Hepatocyte (in vitro differentiated cells): ENCODE measurements around the gene SCARF1.

Experiments
- CTCF ChIP-seq: fragments of 200-600 bp; sonication (generic); IDR thresholded peaks from 2 replicates; pipeline ENCODE4 v1.5.1; 2016; ENCODE audit warnings: antibody characterized with exemption, mild to moderate bottlenecking; ENCODE audit not compliant: poor library complexity
- EZH2 ChIP-seq: fragments of 200-600 bp; sonication (generic); IDR thresholded peaks from 2 replicates; pipeline ENCODE4 v1.6.1; 2016; ENCODE audit warnings: antibody characterized with exemption, mild to moderate bottlenecking, borderline replicate concordance
- EZH2phosphoT487 ChIP-seq: fragments of 200-600 bp; sonication (generic); IDR thresholded peaks from one replicate; pipeline ENCODE4 v1.6.1; 2018; ENCODE audit warnings: antibody characterized with exemption, mild to moderate bottlenecking, low read depth, moderate library complexity; ENCODE audit not compliant: unreplicated experiment, severe bottlenecking

GRCh38 chr17:1627982-1628855 lies 17.3 kb downstream of the SCARF1 start, which contains the start of gene SLC43A2:
- no peak for TF ChIP-seq CTCF
- no peak for TF ChIP-seq EZH2
- no peak for TF ChIP-seq EZH2phosphoT487
